HEK293 (cell line): ENCODE measurements around the gene EXD3.

Experiments used
- CTCF ChIA-PET: fragments of 350-600 bp; formaldehyde crosslinking; extraction: SDS; loops from one replicate; lab custom pipeline; 2021; ENCODE audit warnings: antibody characterized with exemption; lab: Yijun Ruan, JAX
- POLR2A ChIA-PET: fragments of 300-600 bp; formaldehyde crosslinking; extraction: SDS; loops from one replicate; lab custom pipeline; 2020; ENCODE audit warnings: antibody characterized with exemption, inconsistent platforms; lab: Yijun Ruan, JAX
- H3K27ac ChIP-seq: fragments of 200-500 bp; sonication (Bioruptor generic); 2 replicates; pipeline ENCODE4 v1.5.1; 2014; ENCODE audit warnings: low read depth, low read length, control low read depth, inconsistent platforms; ENCODE audit errors: extremely low read depth
- H3K36me3 ChIP-seq, 2 experiments: fragments of 200-500 bp in 1 of 2; sonication (Bioruptor generic) in 1 of 2; 1 replicate in 1 of 2; 2 replicates in 1 of 2; pipeline ENCODE4 v1.5.1; 2014 to 2017; ENCODE audit warnings: inconsistent platforms in 2 of 2, low read length in 2 of 2; ENCODE audit not compliant: control insufficient read depth in 2 of 2, insufficient read depth in 1 of 2
- H3K4me1 ChIP-seq: fragments of 200-500 bp; sonication (Bioruptor generic); 2 replicates; pipeline ENCODE4 v1.5.1; 2014; ENCODE audit warnings: mild to moderate bottlenecking, low read length, inconsistent platforms; ENCODE audit not compliant: control insufficient read depth, insufficient read depth
- H3K4me3 ChIP-seq: 2 replicates; pipeline ENCODE4 v1.5.1; 2011; ENCODE audit warnings: low read depth, mild to moderate bottlenecking, control low read depth, low read length, moderate library complexity
- H3K9me3 ChIP-seq: fragments of 200-500 bp; sonication (Bioruptor generic); 2 replicates; pipeline ENCODE4 v1.5.1; 2014; ENCODE audit warnings: low read depth, low read length, inconsistent platforms; ENCODE audit not compliant: control insufficient read depth, insufficient read depth
- GLIS1 ChIP-seq: fragments of 450-650 bp; formaldehyde crosslinking; IDR thresholded peaks from 2 replicates; pipeline ENCODE4 v1.5.1; 2016; ENCODE audit warnings: missing biosample characterization, missing genetic modification characterization
- GLIS2 ChIP-seq: fragments of 450-650 bp; formaldehyde crosslinking; IDR thresholded peaks from 2 replicates; pipeline ENCODE4 v1.5.1; 2016; ENCODE audit warnings: missing biosample characterization, missing genetic modification characterization
- KLF7 ChIP-seq: fragments of 450-650 bp; formaldehyde crosslinking; IDR thresholded peaks from 2 replicates; pipeline ENCODE4 v1.5.1; 2016; ENCODE audit warnings: missing biosample characterization, missing genetic modification characterization, borderline replicate concordance
- MYNN ChIP-seq: fragments of 450-650 bp; formaldehyde crosslinking; IDR thresholded peaks from 2 replicates; pipeline ENCODE4 v1.5.1; 2016; ENCODE audit warnings: missing biosample characterization, missing genetic modification characterization, borderline replicate concordance
- SCRT1 ChIP-seq: fragments of 450-650 bp; formaldehyde crosslinking; IDR thresholded peaks from 2 replicates; pipeline ENCODE4 v1.5.1; 2016; ENCODE audit warnings: missing biosample characterization, missing genetic modification characterization, borderline replicate concordance
- SCRT2 ChIP-seq: fragments of 450-650 bp; formaldehyde crosslinking; IDR thresholded peaks from 2 replicates; pipeline ENCODE4 v1.5.1; 2016; ENCODE audit warnings: missing biosample characterization, missing genetic modification characterization
- ZBTB20 ChIP-seq: fragments of 450-650 bp; formaldehyde crosslinking; IDR thresholded peaks from 2 replicates; pipeline ENCODE4 v1.5.1; 2016; ENCODE audit warnings: missing biosample characterization, missing genetic modification characterization
- ZFP41 ChIP-seq: fragments of 450-650 bp; formaldehyde crosslinking; IDR thresholded peaks from 2 replicates; pipeline ENCODE4 v1.5.1; 2016; ENCODE audit warnings: missing biosample characterization, missing genetic modification characterization, borderline replicate concordance
- ZFP69B ChIP-seq: fragments of 450-650 bp; formaldehyde crosslinking; IDR thresholded peaks from 2 replicates; pipeline ENCODE4 v1.5.1; 2016; ENCODE audit warnings: missing biosample characterization, missing genetic modification characterization
- ZNF157 ChIP-seq: fragments of 450-650 bp; formaldehyde crosslinking; IDR thresholded peaks from 2 replicates; pipeline ENCODE4 v1.5.1; 2016; ENCODE audit warnings: missing biosample characterization, missing genetic modification characterization
- ZNF202 ChIP-seq: fragments of 450-650 bp; formaldehyde crosslinking; IDR thresholded peaks from 2 replicates; pipeline ENCODE4 v1.5.1; 2016; ENCODE audit warnings: missing biosample characterization, missing genetic modification characterization, borderline replicate concordance
- ZNF214 ChIP-seq: fragments of 450-650 bp; formaldehyde crosslinking; IDR thresholded peaks from 2 replicates; pipeline ENCODE4 v1.5.1; 2017; ENCODE audit warnings: missing biosample characterization, mild to moderate bottlenecking, missing genetic modification characterization, borderline replicate concordance
- ZNF354C ChIP-seq: fragments of 450-650 bp; formaldehyde crosslinking; IDR thresholded peaks from 2 replicates; pipeline ENCODE4 v1.5.1; 2016; ENCODE audit warnings: missing biosample characterization, missing genetic modification characterization, low read depth, borderline replicate concordance
- ZNF423 ChIP-seq: fragments of 450-650 bp; formaldehyde crosslinking; IDR thresholded peaks from 2 replicates; pipeline ENCODE4 v1.5.1; 2016; ENCODE audit warnings: missing biosample characterization, missing genetic modification characterization
- ZNF501 ChIP-seq: fragments of 450-650 bp; formaldehyde crosslinking; IDR thresholded peaks from 2 replicates; pipeline ENCODE4 v1.5.1; 2016; ENCODE audit warnings: missing biosample characterization, missing genetic modification characterization
- ZNF600 ChIP-seq: fragments of 450-650 bp; formaldehyde crosslinking; IDR thresholded peaks from 2 replicates; pipeline ENCODE4 v1.5.1; 2016; ENCODE audit warnings: missing biosample characterization, missing genetic modification characterization
- ZNF776 ChIP-seq: fragments of 450-650 bp; formaldehyde crosslinking; IDR thresholded peaks from 2 replicates; pipeline ENCODE4 v1.5.0; 2017; ENCODE audit warnings: missing biosample characterization, missing genetic modification characterization, borderline replicate concordance
- ZSCAN30 ChIP-seq: fragments of 450-650 bp; IDR thresholded peaks from 2 replicates; pipeline ENCODE4 v1.5.1; 2018; ENCODE audit warnings: missing biosample characterization, mild to moderate bottlenecking, missing genetic modification characterization, moderate library complexity
- ZXDB ChIP-seq: fragments of 450-650 bp; formaldehyde crosslinking; IDR thresholded peaks from 2 replicates; pipeline ENCODE4 v1.5.1; 2016; ENCODE audit warnings: missing biosample characterization, missing genetic modification characterization
- TF ChIP-seq, protein P1 (sequence below): fragments of 450-650 bp; formaldehyde crosslinking; IDR thresholded peaks from 2 replicates; pipeline ENCODE4 v1.5.1; 2016; ENCODE audit warnings: missing biosample characterization, missing genetic modification characterization, low read depth
- TF ChIP-seq, protein P2 (sequence below): fragments of 450-650 bp; formaldehyde crosslinking; IDR thresholded peaks from 2 replicates; pipeline ENCODE4 v1.5.1; 2016; ENCODE audit warnings: missing biosample characterization, missing genetic modification characterization
- TF ChIP-seq, protein P3 (sequence below): fragments of 450-650 bp; formaldehyde crosslinking; IDR thresholded peaks from 2 replicates; pipeline ENCODE4 v1.5.1; 2016; ENCODE audit warnings: missing biosample characterization, missing genetic modification characterization
- TF ChIP-seq, protein P4 (sequence below): fragments of 450-650 bp; formaldehyde crosslinking; IDR thresholded peaks from 2 replicates; pipeline ENCODE4 v1.5.1; 2017; ENCODE audit warnings: missing biosample characterization, mild to moderate bottlenecking, missing genetic modification characterization, moderate library complexity

The EXD3 gene

DNA sequence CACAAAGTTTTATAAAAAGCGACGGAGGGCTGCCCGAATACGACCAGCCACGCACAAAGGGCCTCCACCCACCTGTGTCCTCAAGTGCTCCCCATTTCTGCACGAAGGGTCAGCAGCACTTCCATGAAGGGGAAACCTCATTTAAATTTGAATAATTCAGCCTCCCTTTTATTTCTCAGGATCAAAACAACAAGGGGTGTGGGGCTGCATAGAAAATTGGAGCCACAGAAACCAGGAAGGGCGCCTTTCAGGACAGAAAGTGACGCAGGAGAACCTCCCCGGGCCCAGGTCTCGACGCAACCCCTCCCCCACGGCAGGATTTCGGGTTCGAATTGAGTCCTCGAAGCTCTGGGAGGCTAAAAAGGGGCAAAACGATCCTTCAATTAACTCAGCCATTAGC lies 123.0 kb downstream of the EXD3 start:
- H3K4me1 ChIP-seq = peaks cover 15% of the 10 kb centered on the region
- no peaks in the 10 kb centered on the region for H3K36me3 ChIP-seq
- TF ChIP-seq SCRT2 (peak; percentile 70), ZBTB20 (tag by site-specific recombination) (peak; percentile 11; the same call in 1 of the 2 replicates), ZNF501 (tag by site-specific recombination) (no peak), ZFP69B (tag by site-specific recombination) (peak; percentile 58; the same call in 1 of the 2 replicates), ZFP41 (tag by site-specific recombination) (no peak), SCRT1 (tag by site-specific recombination) (0 out of 2 replicates have a peak, but pooled peaks have one; percentile 28)
- TF ChIP-seq, protein P1, sequence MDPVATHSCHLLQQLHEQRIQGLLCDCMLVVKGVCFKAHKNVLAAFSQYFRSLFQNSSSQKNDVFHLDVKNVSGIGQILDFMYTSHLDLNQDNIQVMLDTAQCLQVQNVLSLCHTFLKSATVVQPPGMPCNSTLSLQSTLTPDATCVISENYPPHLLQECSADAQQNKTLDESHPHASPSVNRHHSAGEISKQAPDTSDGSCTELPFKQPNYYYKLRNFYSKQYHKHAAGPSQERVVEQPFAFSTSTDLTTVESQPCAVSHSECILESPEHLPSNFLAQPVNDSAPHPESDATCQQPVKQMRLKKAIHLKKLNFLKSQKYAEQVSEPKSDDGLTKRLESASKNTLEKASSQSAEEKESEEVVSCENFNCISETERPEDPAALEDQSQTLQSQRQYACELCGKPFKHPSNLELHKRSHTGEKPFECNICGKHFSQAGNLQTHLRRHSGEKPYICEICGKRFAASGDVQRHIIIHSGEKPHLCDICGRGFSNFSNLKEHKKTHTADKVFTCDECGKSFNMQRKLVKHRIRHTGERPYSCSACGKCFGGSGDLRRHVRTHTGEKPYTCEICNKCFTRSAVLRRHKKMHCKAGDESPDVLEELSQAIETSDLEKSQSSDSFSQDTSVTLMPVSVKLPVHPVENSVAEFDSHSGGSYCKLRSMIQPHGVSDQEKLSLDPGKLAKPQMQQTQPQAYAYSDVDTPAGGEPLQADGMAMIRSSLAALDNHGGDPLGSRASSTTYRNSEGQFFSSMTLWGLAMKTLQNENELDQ = peak; percentile 99
- TF ChIP-seq, protein P2, sequence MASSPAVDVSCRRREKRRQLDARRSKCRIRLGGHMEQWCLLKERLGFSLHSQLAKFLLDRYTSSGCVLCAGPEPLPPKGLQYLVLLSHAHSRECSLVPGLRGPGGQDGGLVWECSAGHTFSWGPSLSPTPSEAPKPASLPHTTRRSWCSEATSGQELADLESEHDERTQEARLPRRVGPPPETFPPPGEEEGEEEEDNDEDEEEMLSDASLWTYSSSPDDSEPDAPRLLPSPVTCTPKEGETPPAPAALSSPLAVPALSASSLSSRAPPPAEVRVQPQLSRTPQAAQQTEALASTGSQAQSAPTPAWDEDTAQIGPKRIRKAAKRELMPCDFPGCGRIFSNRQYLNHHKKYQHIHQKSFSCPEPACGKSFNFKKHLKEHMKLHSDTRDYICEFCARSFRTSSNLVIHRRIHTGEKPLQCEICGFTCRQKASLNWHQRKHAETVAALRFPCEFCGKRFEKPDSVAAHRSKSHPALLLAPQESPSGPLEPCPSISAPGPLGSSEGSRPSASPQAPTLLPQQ (tag by site-specific recombination) = peak; percentile 53
- TF ChIP-seq, all 188 proteins: peak for 6
- ChIA-PET CTCF (interaction anchor here (0.5 to 4.9 kb wide), 3 partner anchors 13 to 145 kb away, joined by 4 to 21 read pairs (median 6); no protein-coding TSS in a partner anchor), POLR2A (interaction anchor here (0.6 to 3.3 kb wide), 5 partner anchors 12 to 247 kb away, joined by 3 to 40 read pairs (median 4); no protein-coding TSS in a partner anchor)
- H3K9me3 ChIP-seq = no peaks in the 10 kb centered on the region
- 0 out of 2 replicates have a peak overlapping the region, but pooled peaks have one; percentile 31 for H3K27ac ChIP-seq
- H3K4me3 ChIP-seq = peak overlapping the region; percentile 73

DNA sequence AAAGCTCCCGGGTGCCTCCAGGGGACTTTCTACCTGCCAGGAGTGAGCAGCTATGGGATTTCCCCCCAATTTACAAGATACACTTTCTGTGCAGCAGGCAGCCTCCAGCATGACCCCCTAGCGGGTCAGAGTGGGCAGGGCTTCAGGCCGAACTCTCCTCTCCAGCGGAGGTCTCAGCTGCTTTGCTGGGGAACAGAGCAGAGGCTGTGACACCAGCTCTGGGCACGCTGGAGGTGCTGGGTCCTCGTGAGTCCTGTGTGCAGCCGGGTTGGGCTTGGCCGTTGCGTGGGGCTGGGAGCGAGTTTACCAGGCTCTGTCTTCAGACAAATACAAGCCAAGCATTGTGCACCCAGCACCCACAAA lies 123.8 kb downstream of the EXD3 start:
- no peak overlapping the region for H3K27ac ChIP-seq
- no peaks in the 10 kb centered on the region for H3K9me3 ChIP-seq
- ChIA-PET POLR2A (interaction anchor here (0.5 to 1.9 kb wide), 3 partner anchors 12 to 124 kb away, joined by 3 to 4 read pairs (median 3); partner anchors contain the start of gene EXD3), CTCF (interaction anchor here (0.6 to 4.9 kb wide), 2 partner anchors 12 to 132 kb away, joined by 3 to 21 read pairs; no protein-coding TSS in a partner anchor)
- peaks cover 15% of the 10 kb centered on the region for H3K4me1 ChIP-seq
- peak overlapping the region; percentile 20; the same call in 1 of the 2 replicates for H3K4me3 ChIP-seq
- no peaks in the 10 kb centered on the region for H3K36me3 ChIP-seq
- TF ChIP-seq ZNF776 (tag by site-specific recombination) (no peak), ZXDB (tag by site-specific recombination) (no peak), GLIS1 (tag by site-specific recombination) (peak; percentile 99), ZNF354C (no peak), ZNF423 (peak; percentile 29; the same call in 1 of the 2 replicates), GLIS2 (tag by site-specific recombination) (peak; percentile 72), ZNF202 (tag by site-specific recombination) (no peak), KLF7 (tag by site-specific recombination) (no peak), ZNF600 (tag by site-specific recombination) (0 out of 2 replicates have a peak, but pooled peaks have one; percentile 36), MYNN (tag by site-specific recombination) (no peak), ZNF214 (tag by site-specific recombination) (no peak), ZSCAN30 (tag by site-specific recombination) (no peak), ZNF157 (tag by site-specific recombination) (no peak)
- TF ChIP-seq, protein P3, sequence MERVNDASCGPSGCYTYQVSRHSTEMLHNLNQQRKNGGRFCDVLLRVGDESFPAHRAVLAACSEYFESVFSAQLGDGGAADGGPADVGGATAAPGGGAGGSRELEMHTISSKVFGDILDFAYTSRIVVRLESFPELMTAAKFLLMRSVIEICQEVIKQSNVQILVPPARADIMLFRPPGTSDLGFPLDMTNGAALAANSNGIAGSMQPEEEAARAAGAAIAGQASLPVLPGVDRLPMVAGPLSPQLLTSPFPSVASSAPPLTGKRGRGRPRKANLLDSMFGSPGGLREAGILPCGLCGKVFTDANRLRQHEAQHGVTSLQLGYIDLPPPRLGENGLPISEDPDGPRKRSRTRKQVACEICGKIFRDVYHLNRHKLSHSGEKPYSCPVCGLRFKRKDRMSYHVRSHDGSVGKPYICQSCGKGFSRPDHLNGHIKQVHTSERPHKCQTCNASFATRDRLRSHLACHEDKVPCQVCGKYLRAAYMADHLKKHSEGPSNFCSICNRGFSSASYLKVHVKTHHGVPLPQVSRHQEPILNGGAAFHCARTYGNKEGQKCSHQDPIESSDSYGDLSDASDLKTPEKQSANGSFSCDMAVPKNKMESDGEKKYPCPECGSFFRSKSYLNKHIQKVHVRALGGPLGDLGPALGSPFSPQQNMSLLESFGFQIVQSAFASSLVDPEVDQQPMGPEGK (tag by site-specific recombination) = 0 out of 2 replicates have a peak, but pooled peaks have one; percentile 34
- TF ChIP-seq, protein P1 = no peak
- TF ChIP-seq, protein P4, sequence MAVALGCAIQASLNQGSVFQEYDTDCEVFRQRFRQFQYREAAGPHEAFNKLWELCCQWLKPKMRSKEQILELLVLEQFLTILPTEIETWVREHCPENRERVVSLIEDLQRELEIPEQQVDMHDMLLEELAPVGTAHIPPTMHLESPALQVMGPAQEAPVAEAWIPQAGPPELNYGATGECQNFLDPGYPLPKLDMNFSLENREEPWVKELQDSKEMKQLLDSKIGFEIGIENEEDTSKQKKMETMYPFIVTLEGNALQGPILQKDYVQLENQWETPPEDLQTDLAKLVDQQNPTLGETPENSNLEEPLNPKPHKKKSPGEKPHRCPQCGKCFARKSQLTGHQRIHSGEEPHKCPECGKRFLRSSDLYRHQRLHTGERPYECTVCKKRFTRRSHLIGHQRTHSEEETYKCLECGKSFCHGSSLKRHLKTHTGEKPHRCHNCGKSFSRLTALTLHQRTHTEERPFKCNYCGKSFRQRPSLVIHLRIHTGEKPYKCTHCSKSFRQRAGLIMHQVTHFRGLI = peak; percentile 97
